ENCODE results near the gene ACTG1. TPM values are rescaled to one million over a fixed set of nuclear protein-coding genes. Genes with fewer than 3 reads are reported as not detected.

Gene ACTG1
- total and polyA plus RNA-seq, 2 of the 13 experiments (the other 11 are each of a cell fraction or from before 2014, with no cell fraction given): 973 to 1,138 TPM

DNA sequence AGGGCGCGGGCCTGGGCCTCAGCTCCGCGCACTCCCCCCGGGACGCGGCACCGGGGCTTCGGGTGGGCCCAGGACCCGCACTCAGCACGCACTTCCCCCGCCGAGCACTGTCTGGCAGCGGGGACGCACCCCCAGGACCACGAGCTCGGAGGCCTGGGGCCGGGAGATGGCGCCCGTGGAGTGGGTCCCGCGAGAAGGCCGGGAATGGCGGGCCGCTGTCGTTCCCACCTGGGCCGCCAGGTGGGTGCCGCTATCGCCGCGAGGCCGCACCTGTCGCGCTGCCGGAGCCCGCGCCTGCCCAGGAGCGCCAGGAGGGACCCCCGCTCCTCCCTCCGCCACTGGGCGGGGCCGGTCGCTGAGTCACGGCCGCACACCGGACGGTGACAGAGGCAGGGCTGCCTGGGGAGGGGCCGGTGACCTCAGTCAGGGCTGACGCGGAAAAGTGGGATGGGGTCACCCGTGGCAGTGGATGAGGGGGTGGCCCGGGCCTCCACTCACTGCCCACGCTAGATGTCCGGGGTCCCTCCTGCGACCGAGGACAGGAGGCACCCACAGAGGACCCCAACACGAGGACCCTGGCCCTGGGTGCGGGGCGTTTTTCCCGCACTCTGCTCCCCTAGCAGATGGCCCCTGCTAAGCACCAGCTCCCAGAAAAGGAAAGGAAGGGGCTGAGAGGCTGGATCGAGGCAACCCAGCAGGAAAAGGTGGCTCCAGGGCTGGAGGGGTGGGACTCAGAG lies 6.9 kb upstream of the ACTG1 start (continued):
- TF ChIP-seq, protein P1, sequence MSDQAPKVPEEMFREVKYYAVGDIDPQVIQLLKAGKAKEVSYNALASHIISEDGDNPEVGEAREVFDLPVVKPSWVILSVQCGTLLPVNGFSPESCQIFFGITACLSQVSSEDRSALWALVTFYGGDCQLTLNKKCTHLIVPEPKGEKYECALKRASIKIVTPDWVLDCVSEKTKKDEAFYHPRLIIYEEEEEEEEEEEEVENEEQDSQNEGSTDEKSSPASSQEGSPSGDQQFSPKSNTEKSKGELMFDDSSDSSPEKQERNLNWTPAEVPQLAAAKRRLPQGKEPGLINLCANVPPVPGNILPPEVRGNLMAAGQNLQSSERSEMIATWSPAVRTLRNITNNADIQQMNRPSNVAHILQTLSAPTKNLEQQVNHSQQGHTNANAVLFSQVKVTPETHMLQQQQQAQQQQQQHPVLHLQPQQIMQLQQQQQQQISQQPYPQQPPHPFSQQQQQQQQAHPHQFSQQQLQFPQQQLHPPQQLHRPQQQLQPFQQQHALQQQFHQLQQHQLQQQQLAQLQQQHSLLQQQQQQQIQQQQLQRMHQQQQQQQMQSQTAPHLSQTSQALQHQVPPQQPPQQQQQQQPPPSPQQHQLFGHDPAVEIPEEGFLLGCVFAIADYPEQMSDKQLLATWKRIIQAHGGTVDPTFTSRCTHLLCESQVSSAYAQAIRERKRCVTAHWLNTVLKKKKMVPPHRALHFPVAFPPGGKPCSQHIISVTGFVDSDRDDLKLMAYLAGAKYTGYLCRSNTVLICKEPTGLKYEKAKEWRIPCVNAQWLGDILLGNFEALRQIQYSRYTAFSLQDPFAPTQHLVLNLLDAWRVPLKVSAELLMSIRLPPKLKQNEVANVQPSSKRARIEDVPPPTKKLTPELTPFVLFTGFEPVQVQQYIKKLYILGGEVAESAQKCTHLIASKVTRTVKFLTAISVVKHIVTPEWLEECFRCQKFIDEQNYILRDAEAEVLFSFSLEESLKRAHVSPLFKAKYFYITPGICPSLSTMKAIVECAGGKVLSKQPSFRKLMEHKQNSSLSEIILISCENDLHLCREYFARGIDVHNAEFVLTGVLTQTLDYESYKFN (CRISPR knock-in tag; conservative IDR thresholded peaks at IDR 0.05): peak; percentile 35
- TF ChIP-seq ZNF431 (CRISPR knock-in tag; IDR thresholded peaks at IDR 0.05; ENCODE audit: borderline replicate concordance, low read depth) (no peak), SP4 (CRISPR knock-in tag; IDR thresholded peaks at IDR 0.05) (peak; percentile 33; the same call in 1 of the 2 replicates), JUNB (CRISPR knock-in tag; IDR thresholded peaks at IDR 0.05; ENCODE audit: borderline replicate concordance) (no peak), NFKB2 (CRISPR knock-in tag; IDR thresholded peaks at IDR 0.05; ENCODE audit: borderline replicate concordance) (no peak; the same call in 1 of the 2 replicates), ZNF709 (CRISPR knock-in tag; IDR thresholded peaks at IDR 0.05) (no peak), MED1 (CRISPR knock-in tag; IDR thresholded peaks at IDR 0.05) (peak; percentile 11; the same call in 1 of the 2 replicates), RFXANK (CRISPR knock-in tag; IDR thresholded peaks at IDR 0.05) (no peak), MBD4 (IDR thresholded peaks at IDR 0.05; ENCODE audit: borderline replicate concordance, low read length) (no peak), TCF7L2 (IDR thresholded peaks at IDR 0.05; ENCODE audit: low read depth, low read length) (no peak), TEAD3 (CRISPR knock-in tag; optimal IDR thresholded peaks at IDR 0.05; ENCODE audit: borderline replicate concordance) (peak; percentile 40), ZNF724P (CRISPR knock-in tag; IDR thresholded peaks at IDR 0.05; ENCODE audit: borderline replicate concordance) (peak; percentile 28; the same call in 1 of the 2 replicates), AHR (CRISPR knock-in tag; IDR thresholded peaks at IDR 0.05) (no peak)
- TF ChIP-seq, protein P2, sequence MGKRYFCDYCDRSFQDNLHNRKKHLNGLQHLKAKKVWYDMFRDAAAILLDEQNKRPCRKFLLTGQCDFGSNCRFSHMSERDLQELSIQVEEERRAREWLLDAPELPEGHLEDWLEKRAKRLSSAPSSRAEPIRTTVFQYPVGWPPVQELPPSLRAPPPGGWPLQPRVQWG (CRISPR knock-in tag; IDR thresholded peaks at IDR 0.05; ENCODE audit: borderline replicate concordance, low read depth): no peak
- TF ChIP-seq, protein P3, sequence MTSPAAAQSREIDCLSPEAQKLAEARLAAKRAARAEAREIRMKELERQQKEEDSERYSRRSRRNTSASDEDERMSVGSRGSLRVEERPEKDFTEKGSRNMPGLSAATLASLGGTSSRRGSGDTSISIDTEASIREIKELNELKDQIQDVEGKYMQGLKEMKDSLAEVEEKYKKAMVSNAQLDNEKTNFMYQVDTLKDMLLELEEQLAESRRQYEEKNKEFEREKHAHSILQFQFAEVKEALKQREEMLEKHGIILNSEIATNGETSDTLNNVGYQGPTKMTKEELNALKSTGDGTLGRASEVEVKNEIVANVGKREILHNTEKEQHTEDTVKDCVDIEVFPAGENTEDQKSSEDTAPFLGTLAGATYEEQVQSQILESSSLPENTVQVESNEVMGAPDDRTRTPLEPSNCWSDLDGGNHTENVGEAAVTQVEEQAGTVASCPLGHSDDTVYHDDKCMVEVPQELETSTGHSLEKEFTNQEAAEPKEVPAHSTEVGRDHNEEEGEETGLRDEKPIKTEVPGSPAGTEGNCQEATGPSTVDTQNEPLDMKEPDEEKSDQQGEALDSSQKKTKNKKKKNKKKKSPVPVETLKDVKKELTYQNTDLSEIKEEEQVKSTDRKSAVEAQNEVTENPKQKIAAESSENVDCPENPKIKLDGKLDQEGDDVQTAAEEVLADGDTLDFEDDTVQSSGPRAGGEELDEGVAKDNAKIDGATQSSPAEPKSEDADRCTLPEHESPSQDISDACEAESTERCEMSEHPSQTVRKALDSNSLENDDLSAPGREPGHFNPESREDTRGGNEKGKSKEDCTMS (CRISPR knock-in tag; conservative IDR thresholded peaks at IDR 0.05): no peak
- TF ChIP-seq, protein P4, sequence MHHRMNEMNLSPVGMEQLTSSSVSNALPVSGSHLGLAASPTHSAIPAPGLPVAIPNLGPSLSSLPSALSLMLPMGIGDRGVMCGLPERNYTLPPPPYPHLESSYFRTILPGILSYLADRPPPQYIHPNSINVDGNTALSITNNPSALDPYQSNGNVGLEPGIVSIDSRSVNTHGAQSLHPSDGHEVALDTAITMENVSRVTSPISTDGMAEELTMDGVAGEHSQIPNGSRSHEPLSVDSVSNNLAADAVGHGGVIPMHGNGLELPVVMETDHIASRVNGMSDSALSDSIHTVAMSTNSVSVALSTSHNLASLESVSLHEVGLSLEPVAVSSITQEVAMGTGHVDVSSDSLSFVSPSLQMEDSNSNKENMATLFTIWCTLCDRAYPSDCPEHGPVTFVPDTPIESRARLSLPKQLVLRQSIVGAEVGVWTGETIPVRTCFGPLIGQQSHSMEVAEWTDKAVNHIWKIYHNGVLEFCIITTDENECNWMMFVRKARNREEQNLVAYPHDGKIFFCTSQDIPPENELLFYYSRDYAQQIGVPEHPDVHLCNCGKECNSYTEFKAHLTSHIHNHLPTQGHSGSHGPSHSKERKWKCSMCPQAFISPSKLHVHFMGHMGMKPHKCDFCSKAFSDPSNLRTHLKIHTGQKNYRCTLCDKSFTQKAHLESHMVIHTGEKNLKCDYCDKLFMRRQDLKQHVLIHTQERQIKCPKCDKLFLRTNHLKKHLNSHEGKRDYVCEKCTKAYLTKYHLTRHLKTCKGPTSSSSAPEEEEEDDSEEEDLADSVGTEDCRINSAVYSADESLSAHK (CRISPR knock-in tag; IDR thresholded peaks at IDR 0.05; ENCODE audit: borderline replicate concordance): no peak
- TF ChIP-seq, protein P5, sequence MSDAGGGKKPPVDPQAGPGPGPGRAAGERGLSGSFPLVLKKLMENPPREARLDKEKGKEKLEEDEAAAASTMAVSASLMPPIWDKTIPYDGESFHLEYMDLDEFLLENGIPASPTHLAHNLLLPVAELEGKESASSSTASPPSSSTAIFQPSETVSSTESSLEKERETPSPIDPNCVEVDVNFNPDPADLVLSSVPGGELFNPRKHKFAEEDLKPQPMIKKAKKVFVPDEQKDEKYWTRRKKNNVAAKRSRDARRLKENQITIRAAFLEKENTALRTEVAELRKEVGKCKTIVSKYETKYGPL (CRISPR knock-in tag; IDR thresholded peaks at IDR 0.05): no peak
- TF ChIP-seq, protein P6, sequence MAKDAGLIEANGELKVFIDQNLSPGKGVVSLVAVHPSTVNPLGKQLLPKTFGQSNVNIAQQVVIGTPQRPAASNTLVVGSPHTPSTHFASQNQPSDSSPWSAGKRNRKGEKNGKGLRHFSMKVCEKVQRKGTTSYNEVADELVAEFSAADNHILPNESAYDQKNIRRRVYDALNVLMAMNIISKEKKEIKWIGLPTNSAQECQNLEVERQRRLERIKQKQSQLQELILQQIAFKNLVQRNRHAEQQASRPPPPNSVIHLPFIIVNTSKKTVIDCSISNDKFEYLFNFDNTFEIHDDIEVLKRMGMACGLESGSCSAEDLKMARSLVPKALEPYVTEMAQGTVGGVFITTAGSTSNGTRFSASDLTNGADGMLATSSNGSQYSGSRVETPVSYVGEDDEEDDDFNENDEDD (CRISPR knock-in tag; IDR thresholded peaks at IDR 0.05; ENCODE audit: borderline replicate concordance): no peak; the same call in 1 of the 2 replicates
